IMR-90 (cell line): ENCODE measurements around the gene KRTAP5-4. TPM values are rescaled to one million over a fixed set of nuclear protein-coding genes. Genes with fewer than 3 reads are reported as not detected.
A peak's percentile ranks its signal among the peaks of the same experiment; 100 is the strongest.

Experiments
- ATAC-seq: fragments of 200-7000 bp; cut with Tn5 transposase; 2 replicates; pipeline ENCODE4 v1.9.1; 2020; ENCODE audit warnings: low read depth, mild to moderate bottlenecking, moderate library complexity
- BruUV-seq: library from RNA; stranded (reverse); fragments of 400-500 nt; replicated peaks from 2 replicates; lab custom pipeline; 2021; lab: Mats Ljungman, UMichigan
- CTCF ChIA-PET: fragments of 300-600 bp; formaldehyde crosslinking; extraction: SDS; loops from one replicate; lab custom pipeline; 2021; ENCODE audit warnings: antibody characterized with exemption; lab: Yijun Ruan, JAX
- POLR2A ChIA-PET: fragments of 300-600 bp; sonication (Branson Sonifier 250); formaldehyde crosslinking; loops from one replicate; lab custom pipeline; 2022; ENCODE audit warnings: antibody characterized with exemption; ENCODE audit not compliant: unreplicated experiment; lab: Charles Lee
- DNase-seq: peaks from one replicate; pipeline ENCODE4 v3.0.0; 2013
- H2AFZ ChIP-seq: replicated peaks from 2 replicates; pipeline ENCODE3; 2013; ENCODE audit warnings: low read length, mild to moderate bottlenecking; ENCODE audit not compliant: poor library complexity
- H2AK5ac ChIP-seq: 2 replicates; pipeline ENCODE4 v1.6.1; 2013; ENCODE audit warnings: low read depth, low read length, inconsistent platforms
- H2AK9ac ChIP-seq: replicated peaks from 2 replicates; pipeline ENCODE3; 2013; ENCODE audit warnings: mild to moderate bottlenecking, low read depth, low read length, moderate library complexity; ENCODE audit not compliant: poor library complexity
- H2BK120ac ChIP-seq: 2 replicates; pipeline ENCODE4 v1.6.1; 2013; ENCODE audit warnings: low read depth, low read length, inconsistent platforms
- H2BK15ac ChIP-seq: 3 replicates; pipeline ENCODE4 v1.6.1; 2013; ENCODE audit warnings: low read depth, low read length, inconsistent platforms
- H2BK20ac ChIP-seq: 2 replicates; pipeline ENCODE4 v1.6.1; 2013; ENCODE audit warnings: low read depth, mild to moderate bottlenecking, inconsistent platforms, low read length, moderate library complexity
- H2BK5ac ChIP-seq: 2 replicates; pipeline ENCODE4 v1.6.1; 2013; ENCODE audit warnings: mild to moderate bottlenecking, low read depth, low read length, inconsistent platforms; ENCODE audit not compliant: poor library complexity, severe bottlenecking
- H3K14ac ChIP-seq: replicated peaks from 2 replicates; pipeline ENCODE4 v1.6.1; 2013; ENCODE audit warnings: low read depth, low read length, inconsistent platforms
- H3K18ac ChIP-seq: 2 replicates; pipeline ENCODE4 v1.6.1; 2013; ENCODE audit warnings: low read depth, low read length, control low read depth
- H3K23ac ChIP-seq: 2 replicates; pipeline ENCODE4 v1.6.1; 2013; ENCODE audit warnings: low read depth, low read length, inconsistent platforms
- H3K27ac ChIP-seq: 2 replicates; pipeline ENCODE4 v1.5.1; 2013; ENCODE audit warnings: mild to moderate bottlenecking, control low read depth, low read length; ENCODE audit not compliant: insufficient read depth
- H3K27me3 ChIP-seq: 2 replicates; pipeline ENCODE4 v1.6.1; 2013; ENCODE audit warnings: low read length; ENCODE audit not compliant: control insufficient read depth, insufficient read depth
- H3K36me3 ChIP-seq: 2 replicates; pipeline ENCODE4 v1.6.1; 2013; ENCODE audit warnings: low read length, mixed read lengths; ENCODE audit not compliant: control insufficient read depth, insufficient read depth
- H3K4ac ChIP-seq: 2 replicates; pipeline ENCODE4 v1.6.1; 2013; ENCODE audit warnings: low read depth, low read length, inconsistent platforms
- H3K4me1 ChIP-seq: 2 replicates; pipeline ENCODE4 v1.6.1; 2013; ENCODE audit warnings: low read length, mixed read lengths; ENCODE audit not compliant: control insufficient read depth, insufficient read depth
- H3K4me2 ChIP-seq: 2 replicates; pipeline ENCODE4 v1.6.1; 2013; ENCODE audit warnings: low read depth, mild to moderate bottlenecking, control low read depth, low read length, moderate library complexity
- H3K4me3 ChIP-seq: 2 replicates; pipeline ENCODE4 v1.5.1; 2013; ENCODE audit warnings: low read depth, mild to moderate bottlenecking, control low read depth, low read length, moderate library complexity; ENCODE audit not compliant: insufficient read depth
- H3K56ac ChIP-seq: 2 replicates; pipeline ENCODE4 v1.6.1; 2013; ENCODE audit warnings: low read length, inconsistent platforms; ENCODE audit not compliant: insufficient read depth; ENCODE audit errors: extremely low read depth
- H3K79me1 ChIP-seq, 2 experiments: 2 replicates each; pipeline ENCODE4 v1.6.1; 2013; ENCODE audit warnings: low read length in 2 of 2, inconsistent platforms in 1 of 2, low read depth in 1 of 2
- H3K9ac ChIP-seq: 2 replicates; pipeline ENCODE4 v1.6.1; 2013; ENCODE audit warnings: low read depth, low read length, control low read depth
- H3K9me1 ChIP-seq: 2 replicates; pipeline ENCODE4 v1.6.1; 2013; ENCODE audit warnings: low read length, inconsistent platforms; ENCODE audit not compliant: insufficient read depth
- H3K9me3 ChIP-seq: 2 replicates; pipeline ENCODE4 v1.6.1; 2013; ENCODE audit warnings: low read length; ENCODE audit not compliant: control insufficient read depth, insufficient read depth
- H4K20me1 ChIP-seq: 2 replicates; pipeline ENCODE4 v1.6.1; 2013; ENCODE audit warnings: low read length, inconsistent platforms; ENCODE audit not compliant: insufficient read depth
- H4K5ac ChIP-seq: 2 replicates; pipeline ENCODE4 v1.6.1; 2013; ENCODE audit warnings: mild to moderate bottlenecking, low read depth, low read length, control low read depth
- H4K8ac ChIP-seq, 2 experiments: 2 replicates each; pipeline ENCODE4 v1.6.1; 2013; ENCODE audit warnings: low read depth in 2 of 2, low read length in 2 of 2, control low read depth in 1 of 2, inconsistent platforms in 1 of 2
- H4K91ac ChIP-seq: 2 replicates; pipeline ENCODE4 v1.6.1; 2013; ENCODE audit warnings: low read depth, low read length, inconsistent platforms; ENCODE audit not compliant: insufficient read depth
- CEBPB ChIP-seq: IDR thresholded peaks from 2 replicates; pipeline ENCODE4 v1.6.1; 2012; ENCODE audit warnings: low read depth, low read length, improper control_type of control experiment
- MAFK ChIP-seq: IDR thresholded peaks from 2 replicates; pipeline ENCODE4 v1.6.1; 2012; ENCODE audit warnings: low read depth, low read length, improper control_type of control experiment
- WGBS, 2 experiments: methylation state at CpG; one replicate each; pipeline versions ENCODE4 v1.1.5 to v1.1.7; 2013; ENCODE audit warnings: missing lambda C conversion rate in 2 of 2; ENCODE audit not compliant: insufficient read length in 1 of 2; ENCODE audit errors: extremely low coverage in 2 of 2; 5-methylcytosine and 5-hydroxymethylcytosine counted together
- dilution Hi-C: fragments of 300-500 bp; cut with HindIII; formaldehyde crosslinking; loops from one replicate; pipeline ENCODE4 v1.14.3; 2018; ENCODE audit warnings: low sequenced_read_pairs; ENCODE audit not compliant: unreplicated experiment
- in situ Hi-C: fragments of 300-500 bp; cut with MboI; formaldehyde crosslinking; loops from 3 replicates; pipeline ENCODE4 v1.14.3; 2019; ENCODE audit warnings: low sequenced_read_pairs, inconsistent platforms, mixed read lengths
- intact Hi-C: fragments of 100-400 bp; cut with micrococcal nuclease; formaldehyde crosslinking; loops from 2 replicates; pipeline ENCODE4 v1.10.0; 2022
- polyA plus RNA-seq, 3 experiments: library from polyadenylated mRNA; depleted of rRNA; stranded (reverse); fragments of >200 nt; gene quantifications; 2 replicates each; pipeline ENCODE4 v1.2.3, GENCODE V29; 2012; ENCODE audit warnings: low replicate concordance in 1 of 3
- total RNA-seq: library from RNA; depleted of rRNA; stranded (reverse); fragments of >200 nt; gene quantifications from 2 replicates; pipeline ENCODE4 v1.2.3, GENCODE V29; 2012

The KRTAP5-4 gene
- total and polyA plus RNA-seq, 2 of the 4 experiments (the other 2 are of a cell fraction) = not detected

DNA sequence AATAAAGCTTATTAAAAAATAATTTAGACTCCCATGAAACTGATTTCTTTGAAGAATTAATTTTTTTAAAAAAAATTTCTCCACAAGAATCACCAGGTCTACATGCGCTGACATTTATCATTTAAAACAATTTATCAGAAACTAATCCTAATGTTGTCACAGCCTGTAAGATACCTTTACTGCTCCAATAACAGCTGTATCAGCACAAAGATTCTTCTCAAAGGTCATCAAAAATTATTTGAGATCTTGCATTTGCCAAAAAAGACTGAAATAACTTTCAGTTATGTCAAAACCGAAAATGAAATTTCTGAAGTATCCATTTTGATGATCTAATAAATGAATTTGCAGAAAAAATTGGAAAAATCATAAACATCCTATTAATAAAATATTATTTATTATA is 15.7 kb upstream of the KRTAP5-4 start:
- no peak overlapping the region for H2AK5ac ChIP-seq
- H4K5ac ChIP-seq = no peak overlapping the region
- no peak overlapping the region for H3K4me2 ChIP-seq
- no peak overlapping the region for H2BK120ac ChIP-seq
- no peak overlapping the region for H3K4ac ChIP-seq
- no peaks in the 10 kb centered on the region for H4K20me1 ChIP-seq
- H3K9me1 ChIP-seq = no peaks in the 10 kb centered on the region
- no peaks in the 10 kb centered on the region for H3K4me1 ChIP-seq
- no peak overlapping the region for H2BK15ac ChIP-seq
- H3K79me1 ChIP-seq = no peaks in the 10 kb centered on the region
- no peak overlapping the region for H3K56ac ChIP-seq
- no peak overlapping the region for H3K4me3 ChIP-seq
- H2BK20ac ChIP-seq = no peak overlapping the region
- ChIA-PET POLR2A (no interaction called here), CTCF (interaction anchor here (0.9 kb wide), 1 partner anchor 363 kb away, joined by 3 read pairs; no protein-coding TSS in a partner anchor)
- peaks cover 59% of the 10 kb centered on the region for H3K27me3 ChIP-seq
- dilution Hi-C loops = no loop called here
- no peak overlapping the region for H3K14ac ChIP-seq
- H4K91ac ChIP-seq = no peak overlapping the region
- TF ChIP-seq MAFK (peak; percentile 56), CEBPB (no peak)
- no peak overlapping the region for H4K8ac ChIP-seq
- no peak overlapping the region for H3K18ac ChIP-seq
- ATAC-seq (no peak), DNase-seq (no peak)
- H3K9me3 ChIP-seq = no peaks in the 10 kb centered on the region
- H3K36me3 ChIP-seq = no peaks in the 10 kb centered on the region
- H2BK5ac ChIP-seq = no peak overlapping the region
- in situ Hi-C loops = no loop called here
- H2AFZ ChIP-seq = no peak overlapping the region
- BruUV-seq = no TSS peak
- no peak overlapping the region for H2AK9ac ChIP-seq
- H3K23ac ChIP-seq = no peak overlapping the region
- no CpG with 5 or more reads among the region's 2 CpGs for WGBS, 2 experiments
- intact Hi-C loops = no loop called here
- H3K9ac ChIP-seq = no peak overlapping the region
- no peak overlapping the region for H3K27ac ChIP-seq
